H1 (cell line): ENCODE data around the gene APOBEC3C. TPM values are rescaled to one million over a fixed set of nuclear protein-coding genes. Genes with fewer than 3 reads are reported as not detected.

Experiments used
- CTCF ChIA-PET: fragments of 300-600 bp; sonication (Branson Sonifier 250); formaldehyde crosslinking; loops from one replicate; lab custom pipeline; 2021; ENCODE audit not compliant: partially characterized antibody; lab: Charles Lee
- POLR2A ChIA-PET: fragments of 300-600 bp; sonication (Branson Sonifier 250); formaldehyde crosslinking; loops from one replicate; lab custom pipeline; 2021; ENCODE audit warnings: inconsistent platforms; ENCODE audit not compliant: partially characterized antibody; lab: Charles Lee
- DNase-seq, 2 experiments: peaks; one replicate each; pipeline versions ENCODE4 v3.0.0 to v3.0.0-alpha.2; 2010 to 2022; ENCODE audit warnings: low spot score in 2 of 2, low read depth in 1 of 2, mixed read lengths in 1 of 2
- FAIRE-seq: peaks from 2 replicates; lab custom pipeline; 2011; peaks lifted over from hg19 to GRCh38; lab: Jason Lieb, UNC
- H2AFZ ChIP-seq: 2 replicates; pipeline ENCODE4 v1.8.1; 2012; ENCODE audit warnings: low read length, inconsistent platforms
- H2AK5ac ChIP-seq: 2 replicates; pipeline ENCODE4 v1.6.1; 2013; ENCODE audit warnings: low read depth, low read length
- H2BK120ac ChIP-seq: replicated peaks from 2 replicates; pipeline ENCODE3; 2013; ENCODE audit warnings: low read depth, low read length, inconsistent platforms
- H2BK12ac ChIP-seq: 2 replicates; pipeline ENCODE4 v1.6.1; 2013; ENCODE audit warnings: low read depth, low read length
- H2BK15ac ChIP-seq: 2 replicates; pipeline ENCODE4 v1.6.1; 2013; ENCODE audit warnings: low read length
- H2BK20ac ChIP-seq: 2 replicates; pipeline ENCODE4 v1.6.1; 2013; ENCODE audit warnings: low read length
- H2BK5ac ChIP-seq: 2 replicates; pipeline ENCODE4 v1.6.1; 2013; ENCODE audit warnings: low read depth, low read length
- H3K14ac ChIP-seq: 2 replicates; pipeline ENCODE4 v1.6.1; 2013; ENCODE audit warnings: inconsistent platforms; ENCODE audit not compliant: insufficient read length
- H3K18ac ChIP-seq: 2 replicates; pipeline ENCODE4 v1.6.1; 2013; ENCODE audit warnings: low read length; ENCODE audit errors: extremely low read depth
- H3K23ac ChIP-seq: 2 replicates; pipeline ENCODE4 v1.6.1; 2013; ENCODE audit warnings: inconsistent platforms; ENCODE audit not compliant: insufficient read length
- H3K23me2 ChIP-seq: 2 replicates; pipeline ENCODE4 v1.6.1; 2013; ENCODE audit warnings: low read depth, low read length
- H3K27ac ChIP-seq: 2 replicates; pipeline ENCODE4 v1.6.1; 2011; ENCODE audit warnings: low read depth, low read length, inconsistent platforms
- H3K27me3 ChIP-seq, 4 experiments: replicated peaks in 1 of 4; 1 replicate in 1 of 4; 2 replicates in 3 of 4; pipeline versions ENCODE4 v1.6.1 to v1.8.1; 2011 to 2013; ENCODE audit warnings: low read length in 3 of 4, mild to moderate bottlenecking in 3 of 4, inconsistent platforms in 2 of 4, mixed read lengths in 2 of 4, moderate library complexity in 1 of 4; ENCODE audit not compliant: control insufficient read depth in 3 of 4, insufficient read depth in 3 of 4; ENCODE audit errors: extremely low read depth in 1 of 4
- H3K36me3 ChIP-seq, 4 experiments: 2 replicates each; pipeline versions ENCODE4 v1.6.1 to v1.8.1; 2011 to 2013; ENCODE audit warnings: mild to moderate bottlenecking in 4 of 4, low read length in 3 of 4, moderate library complexity in 2 of 4, control low read depth in 1 of 4, inconsistent platforms in 1 of 4; ENCODE audit not compliant: insufficient read depth in 4 of 4, control insufficient read depth in 2 of 4
- H3K4ac ChIP-seq: replicated peaks from 2 replicates; pipeline ENCODE3; 2013; ENCODE audit warnings: low read length, low read depth, mixed read lengths, inconsistent platforms; ENCODE audit not compliant: insufficient read length
- H3K4me1 ChIP-seq, 4 experiments: replicated peaks in 1 of 4; 1 replicate in 1 of 4; 2 replicates in 3 of 4; pipeline versions ENCODE4 v1.6.1 to v1.8.1; 2011 to 2013; ENCODE audit warnings: low read length in 3 of 4, inconsistent platforms in 2 of 4, mixed read lengths in 1 of 4; ENCODE audit not compliant: insufficient read depth in 4 of 4, control insufficient read depth in 3 of 4
- H3K4me2 ChIP-seq, 2 experiments: 2 replicates each; pipeline versions ENCODE4 v1.6.1 to v1.8.1; 2011 to 2013; ENCODE audit warnings: low read depth in 2 of 2, low read length in 2 of 2, control low read depth in 1 of 2, inconsistent platforms in 1 of 2, mild to moderate bottlenecking in 1 of 2; ENCODE audit not compliant: insufficient read depth in 1 of 2
- H3K4me3 ChIP-seq, 4 experiments: fragments of 200-600, 300-600 bp in 1 of 4; sonication (generic), shearing (Covaris generic), sonication (Bioruptor Twin) in 1 of 4; 2 replicates each; pipeline versions ENCODE4 v1.5.1 to v1.8.1; 2011 to 2016; ENCODE audit warnings: low read length in 4 of 4, low read depth in 3 of 4, control low read depth in 2 of 4, inconsistent platforms in 2 of 4, mild to moderate bottlenecking in 2 of 4, mixed read lengths in 1 of 4, moderate library complexity in 1 of 4; ENCODE audit not compliant: insufficient read depth in 2 of 4; ENCODE audit errors: extremely low read depth in 1 of 4
- H3K56ac ChIP-seq: replicated peaks from 2 replicates; pipeline ENCODE3; 2013; ENCODE audit warnings: low read depth, mild to moderate bottlenecking, mixed read lengths, low read length, inconsistent platforms; ENCODE audit not compliant: insufficient read length
- H3K79me1 ChIP-seq: 2 replicates; pipeline ENCODE4 v1.6.1; 2013; ENCODE audit warnings: low read depth, low read length, control low read depth
- H3K79me2 ChIP-seq, 2 experiments: 2 replicates each; pipeline versions ENCODE4 v1.6.1 to v1.8.1; 2012 to 2013; ENCODE audit warnings: low read length in 2 of 2, mild to moderate bottlenecking in 2 of 2, inconsistent platforms in 1 of 2; ENCODE audit not compliant: insufficient read depth in 2 of 2, control insufficient read depth in 1 of 2
- H3K9ac ChIP-seq, 4 experiments: replicated peaks in 1 of 4; 1 replicate in 1 of 4; 2 replicates in 3 of 4; pipeline versions ENCODE4 v1.6.1 to v1.8.1; 2011 to 2013; ENCODE audit warnings: low read depth in 3 of 4, low read length in 3 of 4, control low read depth in 2 of 4, mild to moderate bottlenecking in 2 of 4, moderate library complexity in 2 of 4, inconsistent platforms in 1 of 4; ENCODE audit errors: extremely low read depth in 1 of 4
- H3K9me3 ChIP-seq, 2 experiments: 2 replicates each; pipeline versions ENCODE4 v1.6.1 to v1.8.1; 2012 to 2013; ENCODE audit warnings: mild to moderate bottlenecking in 2 of 2, moderate library complexity in 2 of 2, control low read depth in 1 of 2, inconsistent platforms in 1 of 2, low read depth in 1 of 2, low read length in 1 of 2, mixed read lengths in 1 of 2; ENCODE audit not compliant: insufficient read depth in 2 of 2
- H4K20me1 ChIP-seq, 2 experiments: replicated peaks in 1 of 2; 2 replicates each; pipeline versions ENCODE3 to v1.8.1; 2011 to 2013; ENCODE audit warnings: inconsistent platforms in 2 of 2, low read length in 2 of 2, mild to moderate bottlenecking in 1 of 2; ENCODE audit not compliant: insufficient read depth in 2 of 2, control insufficient read depth in 1 of 2
- H4K5ac ChIP-seq: 2 replicates; pipeline ENCODE4 v1.6.1; 2013; ENCODE audit warnings: low read length, low read depth, mixed read lengths, inconsistent platforms; ENCODE audit not compliant: insufficient read length
- H4K8ac ChIP-seq: 2 replicates; pipeline ENCODE4 v1.8.0; 2013; ENCODE audit warnings: mild to moderate bottlenecking, moderate library complexity, low read length, inconsistent platforms; ENCODE audit not compliant: insufficient read depth; ENCODE audit errors: extremely low read depth
- H4K91ac ChIP-seq: replicated peaks from 2 replicates; pipeline ENCODE3; 2013; ENCODE audit warnings: low read length, mixed read lengths, inconsistent platforms; ENCODE audit not compliant: insufficient read length
- ASH2L ChIP-seq: fragments of 200-600, 300-600 bp; sonication (generic); IDR thresholded peaks from one replicate; pipeline ENCODE4 v1.7.1; 2017; ENCODE audit warnings: low read length
- CTBP2 ChIP-seq: IDR thresholded peaks from 2 replicates; pipeline ENCODE4 v1.7.0; 2011; ENCODE audit warnings: borderline replicate concordance, mild to moderate bottlenecking, moderate library complexity, mixed read lengths, low read length; ENCODE audit not compliant: insufficient read depth, insufficient read length
- GTF2F1 ChIP-seq: IDR thresholded peaks from 2 replicates; pipeline ENCODE4 v1.6.1; 2012; ENCODE audit warnings: low read depth, low read length, improper control_type of control experiment, borderline replicate concordance
- HDAC2 ChIP-seq, 2 experiments: fragments of 300-600 bp in 1 of 2; sonication (generic) in 1 of 2; IDR thresholded peaks; 2 replicates each; pipeline ENCODE4 v1.6.1; 2011 to 2012; ENCODE audit warnings: low read depth in 2 of 2, low read length in 2 of 2, mild to moderate bottlenecking in 2 of 2, moderate library complexity in 2 of 2, borderline replicate concordance in 1 of 2, inconsistent platforms in 1 of 2
- JUN ChIP-seq: IDR thresholded peaks from 2 replicates; pipeline ENCODE4 v1.6.1; 2011; ENCODE audit warnings: low read depth, mild to moderate bottlenecking, improper control_type of control experiment, low read length
- KDM4A ChIP-seq: IDR thresholded peaks from one replicate; pipeline ENCODE4 v1.7.1; 2012; ENCODE audit warnings: low read depth, mild to moderate bottlenecking, moderate library complexity, low read length, inconsistent platforms; ENCODE audit not compliant: severe bottlenecking
- RXRA ChIP-seq: IDR thresholded peaks from 2 replicates; pipeline ENCODE4 v1.6.1; 2011; ENCODE audit warnings: low read depth, mild to moderate bottlenecking, low read length, moderate library complexity; ENCODE audit not compliant: insufficient read depth
- SIN3A ChIP-seq, 2 experiments: IDR thresholded peaks in 1 of 2; conservative IDR thresholded peaks in 1 of 2; 2 replicates each; pipeline ENCODE4 v1.6.1; 2011 to 2012; ENCODE audit warnings: low read length in 2 of 2, improper control_type of control experiment in 1 of 2, low read depth in 1 of 2, mild to moderate bottlenecking in 1 of 2
- SIX5 ChIP-seq: IDR thresholded peaks from 2 replicates; pipeline ENCODE4 v1.6.1; 2011; ENCODE audit warnings: mild to moderate bottlenecking, low read depth, low read length
- WGBS, 2 experiments: shearing (Covaris generic) in 1 of 2; methylation state at CpG; one replicate each; pipeline versions ENCODE4 v1.1.6 to v1.1.7; 2013 to 2015; ENCODE audit warnings: low lambda C conversion rate in 2 of 2, mixed read lengths in 2 of 2, inconsistent platforms in 1 of 2, low coverage in 1 of 2, missing lambda C conversion rate in 1 of 2; ENCODE audit not compliant: insufficient replicate concordance in 2 of 2, insufficient coverage in 1 of 2, insufficient read length in 1 of 2; ENCODE audit errors: extremely low coverage in 1 of 2, missing lambda C conversion rate in 1 of 2; 5-methylcytosine and 5-hydroxymethylcytosine counted together
- polyA plus RNA-seq, 7 experiments: library from polyadenylated mRNA; depleted of rRNA in 3 of 7; stranded (reverse) in 5 of 7; unstranded in 2 of 7; fragments of >200 nt in 5 of 7; fragments of 200-250 nt in 2 of 7; gene quantifications; 1 replicate in 5 of 7; 2 replicates in 1 of 7; 4 replicates in 1 of 7; pipeline versions ENCODE4 v1.2.1 to v1.2.3, GENCODE V29; 2011 to 2013; ENCODE audit warnings: missing spikeins in 2 of 7, mixed read lengths in 2 of 7
- total RNA-seq: library from RNA; stranded (reverse); fragmentation: NEBNext Ultra II Directional; extraction: Animal tissue kit (Norgen Biotek cat#: 25700); gene quantifications from 2 replicates; pipeline ENCODE4 v1.2.1, GENCODE V29; 2021
- TF ChIP-seq, protein P1 (sequence below): IDR thresholded peaks from 2 replicates; pipeline ENCODE4 v1.6.1; 2012; ENCODE audit warnings: inconsistent platforms
- TF ChIP-seq, protein P2 (sequence below): IDR thresholded peaks from 2 replicates; pipeline ENCODE4 v1.6.1; 2012; ENCODE audit warnings: low read length, inconsistent platforms

Gene APOBEC3C
- total and polyA plus RNA-seq, 2 of the 8 experiments (the other 6 are each of a cell fraction or from before 2014, with no cell fraction given), result 20.3 to 23.3 TPM

DNA sequence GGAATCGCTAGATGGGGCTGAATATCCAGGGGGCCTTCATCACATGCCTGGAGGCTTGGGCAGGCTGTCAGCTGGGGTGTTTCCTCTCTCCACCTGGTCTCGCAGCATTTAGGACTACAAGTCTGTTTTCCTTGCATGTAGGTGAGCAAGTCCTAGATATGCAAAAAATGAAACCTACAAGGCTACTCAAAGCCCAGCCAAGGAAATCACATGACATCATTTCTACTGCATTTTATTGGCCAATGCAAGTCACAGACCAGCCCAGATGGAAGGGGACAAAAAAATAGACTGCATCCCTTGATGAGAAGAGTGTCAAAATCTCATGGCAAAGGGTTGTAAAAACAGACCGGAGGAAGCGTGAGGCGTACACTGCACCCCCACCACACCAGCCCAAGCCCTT, 41.5 kb upstream of the APOBEC3C start:
- Histone ChIP-seq H4K91ac (no peak overlapping the region), H3K14ac (no peak overlapping the region), H2AFZ (no peak overlapping the region), H3K18ac (no peak overlapping the region), H3K9me3 (peaks cover 6 to 18% of the 10 kb centered on the region in 2 experiments; a peak in 3 of 4 replicates), H4K20me1 (no peaks in the 10 kb centered on the region), H4K5ac (no peak overlapping the region), H3K9ac (no peak overlapping the region), H2BK20ac (no peak overlapping the region), H3K23ac (no peak overlapping the region), H3K36me3 (no peaks in the 10 kb centered on the region), H3K4me3 (no peak overlapping the region), H3K27ac (no peak overlapping the region), H2BK15ac (no peak overlapping the region), H2BK5ac (no peak overlapping the region), H3K4ac (no peak overlapping the region), H3K79me1 (no peaks in the 10 kb centered on the region), H3K27me3 (no peaks in the 10 kb centered on the region; a peak in 2 of 7 replicates), H4K8ac (no peak overlapping the region), H3K23me2 (no peaks in the 10 kb centered on the region), H2BK12ac (no peak overlapping the region), H3K4me2 (no peak overlapping the region), H3K79me2 (no peaks in the 10 kb centered on the region), H3K56ac (no peak overlapping the region), H2BK120ac (no peak overlapping the region), H2AK5ac (no peak overlapping the region), H3K4me1 (peaks cover 0 to 4% (median under 1%) of the 10 kb centered on the region in 4 experiments; a peak in 2 of 7 replicates)
- FAIRE-seq, result no peak
- no peak for DNase-seq
- 94% methylated on average over 4 of the region's 5 CpGs; no CpG with 5 or more reads in 1 of the 2 experiments for WGBS, 2 experiments
- POLR2A ChIA-PET, result interaction anchor here (0.7 to 1.2 kb wide), 3 partner anchors 25 to 293 kb away, joined by 3 to 5 read pairs (median 3); no protein-coding TSS in a partner anchor
- CTCF ChIA-PET, result interaction anchor here (1.5 to 7.1 kb wide), 5 partner anchors 9 to 337 kb away, joined by 3 to 63 read pairs (median 13); partner anchors contain the start of genes APOBEC3B and APOBEC3C
- TF ChIP-seq, protein P1, sequence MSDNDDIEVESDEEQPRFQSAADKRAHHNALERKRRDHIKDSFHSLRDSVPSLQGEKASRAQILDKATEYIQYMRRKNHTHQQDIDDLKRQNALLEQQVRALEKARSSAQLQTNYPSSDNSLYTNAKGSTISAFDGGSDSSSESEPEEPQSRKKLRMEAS, result no peak
- TF ChIP-seq ASH2L (no peak), SIX5 (no peak), RXRA (no peak), JUN (no peak), SIN3A (conservative IDR thresholded peaks at IDR 0.05 in 1 of 2, IDR thresholded peaks at IDR 0.05 in 1 of 2; ENCODE audit: low read depth in 1 of 2, low read length in 2 of 2) (no peak), KDM4A (no peak), CTBP2 (no peak), HDAC2 (IDR thresholded peaks at IDR 0.05; ENCODE audit: borderline replicate concordance in 1 of 2, low read depth in 2 of 2, low read length in 2 of 2) (no peak), GTF2F1 (no peak)
- TF ChIP-seq, protein P2, sequence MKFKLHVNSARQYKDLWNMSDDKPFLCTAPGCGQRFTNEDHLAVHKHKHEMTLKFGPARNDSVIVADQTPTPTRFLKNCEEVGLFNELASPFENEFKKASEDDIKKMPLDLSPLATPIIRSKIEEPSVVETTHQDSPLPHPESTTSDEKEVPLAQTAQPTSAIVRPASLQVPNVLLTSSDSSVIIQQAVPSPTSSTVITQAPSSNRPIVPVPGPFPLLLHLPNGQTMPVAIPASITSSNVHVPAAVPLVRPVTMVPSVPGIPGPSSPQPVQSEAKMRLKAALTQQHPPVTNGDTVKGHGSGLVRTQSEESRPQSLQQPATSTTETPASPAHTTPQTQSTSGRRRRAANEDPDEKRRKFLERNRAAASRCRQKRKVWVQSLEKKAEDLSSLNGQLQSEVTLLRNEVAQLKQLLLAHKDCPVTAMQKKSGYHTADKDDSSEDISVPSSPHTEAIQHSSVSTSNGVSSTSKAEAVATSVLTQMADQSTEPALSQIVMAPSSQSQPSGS, result no peak
